CD4-positive, alpha-beta memory T cell (primary cell): Measurements from ENCODE around the gene METTL23. TPM values are rescaled to one million over a fixed set of nuclear protein-coding genes. Genes with fewer than 3 reads are reported as not detected.
A peak's percentile ranks its signal among the peaks of the same experiment; 100 is the strongest.

ENCODE experiments used
- CTCF ChIA-PET: fragments of 350-600 bp; sonication (Branson Sonifier 250); formaldehyde crosslinking; loops from one replicate; lab custom pipeline; 2021; ENCODE audit warnings: inconsistent platforms; ENCODE audit not compliant: partially characterized antibody; lab: Charles Lee
- POLR2A ChIA-PET: fragments of 350-600 bp; sonication (Branson Sonifier 250); formaldehyde crosslinking; loops from one replicate; lab custom pipeline; 2021; ENCODE audit not compliant: partially characterized antibody; lab: Charles Lee
- DNase-seq, 5 donors: peaks; one replicate each; pipeline versions ENCODE4 v3.0.0 to v3.0.0-alpha.2; 2020 to 2022; ENCODE audit warnings: mixed read lengths in 1 of 5
- H3K27ac ChIP-seq: one replicate; pipeline ENCODE4 v1.7.0; 2013; ENCODE audit warnings: low read depth, low read length
- H3K27me3 ChIP-seq: 2 replicates; pipeline ENCODE4 v1.7.0; 2013; ENCODE audit warnings: mild to moderate bottlenecking, low read length, moderate library complexity; ENCODE audit not compliant: insufficient read depth
- H3K36me3 ChIP-seq: 2 replicates; pipeline ENCODE4 v1.7.0; 2013; ENCODE audit warnings: mild to moderate bottlenecking, low read length, moderate library complexity; ENCODE audit not compliant: insufficient read depth
- H3K4me1 ChIP-seq: 2 replicates; pipeline ENCODE4 v1.7.0; 2013; ENCODE audit warnings: mild to moderate bottlenecking, low read length, moderate library complexity; ENCODE audit not compliant: insufficient read depth
- H3K4me3 ChIP-seq, 2 donors: one replicate each; pipeline ENCODE4 v1.7.0; 2013; ENCODE audit warnings: low read length in 2 of 2, mild to moderate bottlenecking in 1 of 2
- H3K9me3 ChIP-seq, 2 donors: one replicate each; pipeline ENCODE4 v1.7.0; 2013; ENCODE audit warnings: low read length in 2 of 2, control low read depth in 1 of 2; ENCODE audit not compliant: control insufficient read depth in 1 of 2
- H3K27ac Mint-ChIP-seq, 7 donors: one replicate each; pipeline ENCODE4 v1.8.0; 2020 to 2021; ENCODE audit warnings: mixed read lengths in 7 of 7, mild to moderate bottlenecking in 6 of 7, inconsistent platforms in 3 of 7, moderate library complexity in 3 of 7
- H3K27me3 Mint-ChIP-seq, 2 donors: one replicate each; pipeline ENCODE4 v1.8.0; 2020 to 2021; ENCODE audit warnings: mixed read lengths in 2 of 2
- H3K36me3 Mint-ChIP-seq, 2 donors: one replicate each; pipeline ENCODE4 v1.8.0; 2020 to 2021; ENCODE audit warnings: mixed read lengths in 2 of 2, inconsistent platforms in 1 of 2, mild to moderate bottlenecking in 1 of 2
- H3K4me1 Mint-ChIP-seq, 4 donors: one replicate each; pipeline ENCODE4 v1.8.0; 2020 to 2021; ENCODE audit warnings: mixed read lengths in 4 of 4, mild to moderate bottlenecking in 1 of 4
- H3K4me3 Mint-ChIP-seq, 8 donors: one replicate each; pipeline ENCODE4 v1.8.0; 2020 to 2021; ENCODE audit warnings: mixed read lengths in 8 of 8, mild to moderate bottlenecking in 7 of 8, moderate library complexity in 6 of 8, inconsistent platforms in 3 of 8
- H3K9me3 Mint-ChIP-seq, 8 donors: one replicate each; pipeline ENCODE4 v1.8.0; 2020 to 2021; ENCODE audit warnings: mixed read lengths in 8 of 8, mild to moderate bottlenecking in 5 of 8, inconsistent platforms in 3 of 8, moderate library complexity in 1 of 8
- intact Hi-C: fragments of 100-400 bp; cut with micrococcal nuclease; formaldehyde crosslinking; loops from one replicate; pipeline ENCODE4 v1.15.1; 2023
- polyA plus RNA-seq, 2 donors: library from polyadenylated mRNA; unstranded; fragments of 300-500 nt; fragmentation: Illumina TruSeq; gene quantifications; one replicate each; pipeline ENCODE4 v1.2.3, GENCODE V29; 2021
- total RNA-seq, 2 experiments: library from RNA; stranded (reverse); gene quantifications; one replicate each; pipeline ENCODE4 v1.2.3, GENCODE V29; 2021

Gene METTL23
- 10 to 100 TPM; 75.5 to 81.4 TPM for total RNA-seq
- 100 to 1,000 TPM; 134 to 156 TPM for polyA plus RNA-seq

GRCh38 chr17:76726776-76727718, at the start of gene METTL23:
Gene METTL23 (plus strand): TSS chr17:76726839. CDS start chr17:76729711, 2,872 bp downstream.
- Mint-ChIP-seq H3K4me3 (peak within 1 kb of the TSS; percentile 94 to 99 (median 97)), H3K36me3 (peaks cover 8 to 59% of the 10 kb centered on the region in 2 donors), H3K9me3 (no peaks in the 10 kb centered on the region), H3K27me3 (no peaks in the 10 kb centered on the region), H3K27ac (peak within 1 kb of the TSS; percentile 98 to 100 (median 99)), H3K4me1 (peaks cover 25 to 76% (median 51%) of the 10 kb centered on the region in 4 donors)
- Histone ChIP-seq H3K27me3 (no peaks in the 10 kb centered on the region), H3K4me1 (peaks cover 75% of the 10 kb centered on the region), H3K27ac (peak within 1 kb of the TSS; percentile 97), H3K36me3 (peaks cover 40% of the 10 kb centered on the region), H3K9me3 (no peaks in the 10 kb centered on the region), H3K4me3 (peak within 1 kb of the TSS; percentile 52 to 95)
- ChIA-PET POLR2A (interaction anchor here (0.6 to 9.5 kb wide), 27 partner anchors 8 to 1231 kb away, joined by 3 to 283 read pairs (median 5); partner anchors contain the start of genes MFSD11, MXRA7, RHBDF2 and SRSF2), CTCF (interaction anchor here (0.7 to 6.3 kb wide), 15 partner anchors 8 to 413 kb away, joined by 3 to 54 read pairs (median 4); partner anchors contain the start of genes MFSD11 and SRSF2)
- DNase-seq: peak in 4 of 5 donors; percentile 93 to 96 (median 95)
- intact Hi-C loops: loop anchor here (1.0 to 5.0 kb wide), 6 partner anchors 10 to 210 kb away; partner anchors contain the start of gene SRSF2

GRCh38 chr17:76677406-76677805, 49.2 kb upstream of the METTL23 start:
- Histone ChIP-seq H3K4me1 (peaks cover 51% of the 10 kb centered on the region), H3K9me3 (no peaks in the 10 kb centered on the region), H3K27ac (no peak overlapping the region), H3K36me3 (no peaks in the 10 kb centered on the region), H3K4me3 (no peak overlapping the region), H3K27me3 (no peaks in the 10 kb centered on the region)
- intact Hi-C loops: loop anchor here (10.0 kb wide), 1 partner anchor 223 kb away; the partner anchor contains the start of gene UBE2O
- Mint-ChIP-seq H3K9me3 (no peaks in the 10 kb centered on the region), H3K27ac (no peak overlapping the region), H3K27me3 (no peaks in the 10 kb centered on the region), H3K4me3 (no peak overlapping the region), H3K4me1 (peaks cover 11 to 20% (median 17%) of the 10 kb centered on the region in 4 donors), H3K36me3 (no peaks in the 10 kb centered on the region)
- CTCF ChIA-PET: interaction anchor here (0.7 to 3.3 kb wide), 8 partner anchors 10 to 154 kb away, joined by 3 to 20 read pairs (median 5); partner anchors contain the start of gene ST6GALNAC1
- DNase-seq: no peak
- POLR2A ChIA-PET: interaction anchor here (0.8 to 1.8 kb wide), 5 partner anchors 17 to 157 kb away, joined by 3 to 7 read pairs (median 4); no protein-coding TSS in a partner anchor

- no peaks in the 10 kb centered on the region for H3K36me3 Mint-ChIP-seq
- peaks cover 8 to 16% (median 14%) of the 10 kb centered on the region in 4 donors for H3K4me1 Mint-ChIP-seq
- no peak overlapping the region for H3K4me3 Mint-ChIP-seq
- H3K27me3 Mint-ChIP-seq: no peaks in the 10 kb centered on the region
- Histone ChIP-seq H3K4me1 (peaks cover 49% of the 10 kb centered on the region), H3K9me3 (no peaks in the 10 kb centered on the region), H3K36me3 (no peaks in the 10 kb centered on the region), H3K27ac (no peak overlapping the region), H3K27me3 (no peaks in the 10 kb centered on the region), H3K4me3 (peak overlapping the region in 1 of 2 donors; percentile 17)
- H3K27ac Mint-ChIP-seq: no peak overlapping the region
- intact Hi-C loops: loop anchor here (10.0 kb wide), 1 partner anchor 224 kb away; the partner anchor contains the start of gene UBE2O
- ChIA-PET POLR2A (interaction anchor here (0.8 to 1.8 kb wide), 8 partner anchors 18 to 158 kb away, joined by 3 to 7 read pairs (median 3); partner anchors contain the start of gene ST6GALNAC1), CTCF (interaction anchor here (1.2 to 3.3 kb wide), 5 partner anchors 35 to 155 kb away, joined by 4 to 20 read pairs (median 10); partner anchors contain the start of gene ST6GALNAC1)
- peak in 3 of 5 donors; percentile 26 to 42 (median 31) for DNase-seq
- no peaks in the 10 kb centered on the region for H3K9me3 Mint-ChIP-seq
Measured at GRCh38 chr17:76678330-76678729, 48.3 kb upstream of the METTL23 start.

- DNase-seq: no peak
- Mint-ChIP-seq H3K27ac (peak overlapping the region in 4 of 7 donors; percentile 9 to 74 (median 44)), H3K4me1 (peaks cover 8 to 16% (median 14%) of the 10 kb centered on the region in 4 donors), H3K27me3 (no peaks in the 10 kb centered on the region), H3K4me3 (peak overlapping the region in 1 of 8 donors; percentile 28), H3K9me3 (no peaks in the 10 kb centered on the region), H3K36me3 (no peaks in the 10 kb centered on the region)
- Histone ChIP-seq H3K9me3 (no peaks in the 10 kb centered on the region), H3K4me1 (peaks cover 46% of the 10 kb centered on the region), H3K4me3 (no peak overlapping the region), H3K36me3 (no peaks in the 10 kb centered on the region), H3K27ac (no peak overlapping the region), H3K27me3 (no peaks in the 10 kb centered on the region)
- POLR2A ChIA-PET: interaction anchor here (1.0 to 1.8 kb wide), 3 partner anchors 35 to 156 kb away, joined by 3 to 7 read pairs (median 3); partner anchors contain the start of gene ST6GALNAC1
- intact Hi-C loops: loop anchor here (10.0 kb wide), 1 partner anchor 224 kb away; the partner anchor contains the start of gene UBE2O
- CTCF ChIA-PET: interaction anchor here (0.9 to 3.3 kb wide), 6 partner anchors 17 to 155 kb away, joined by 3 to 20 read pairs (median 8); no protein-coding TSS in a partner anchor
Measured at GRCh38 chr17:76679239-76679638, 47.4 kb upstream of the METTL23 start.

- peaks cover 0 to 3% of the 10 kb centered on the region in 2 donors for H3K27me3 Mint-ChIP-seq
- Histone ChIP-seq H3K27ac (no peak overlapping the region), H3K27me3 (no peaks in the 10 kb centered on the region), H3K36me3 (no peaks in the 10 kb centered on the region), H3K4me1 (peaks cover 46% of the 10 kb centered on the region), H3K4me3 (no peak overlapping the region), H3K9me3 (no peaks in the 10 kb centered on the region)
- peak overlapping the region in 6 of 7 donors; percentile 30 to 90 (median 74) for H3K27ac Mint-ChIP-seq
- no peaks in the 10 kb centered on the region for H3K9me3 Mint-ChIP-seq
- peak overlapping the region in 4 of 8 donors; percentile 1 to 37 (median 19) for H3K4me3 Mint-ChIP-seq
- H3K36me3 Mint-ChIP-seq: no peaks in the 10 kb centered on the region
- DNase-seq: peak; percentile 67 to 75 (median 73)
- intact Hi-C loops: loop anchor here (1.0 to 5.0 kb wide), 4 partner anchors 39 to 158 kb away; partner anchors contain the start of gene ST6GALNAC1
- peaks cover 8 to 16% (median 14%) of the 10 kb centered on the region in 4 donors for H3K4me1 Mint-ChIP-seq
- ChIA-PET POLR2A (interaction anchor here (0.6 to 2.5 kb wide), 15 partner anchors 10 to 180 kb away, joined by 3 to 25 read pairs (median 4); partner anchors contain the start of genes RHBDF2 and ST6GALNAC2), CTCF (interaction anchor here (0.6 to 5.2 kb wide), 48 partner anchors 10 to 229 kb away, joined by 3 to 78 read pairs (median 5); partner anchors contain the start of genes MXRA7, ST6GALNAC1 and UBE2O)
Measured at GRCh38 chr17:76681222-76682137, 45.2 kb upstream of the METTL23 start.
